ENCODE data around the gene B4GALT2.

B4GALT2 gene

DNA sequence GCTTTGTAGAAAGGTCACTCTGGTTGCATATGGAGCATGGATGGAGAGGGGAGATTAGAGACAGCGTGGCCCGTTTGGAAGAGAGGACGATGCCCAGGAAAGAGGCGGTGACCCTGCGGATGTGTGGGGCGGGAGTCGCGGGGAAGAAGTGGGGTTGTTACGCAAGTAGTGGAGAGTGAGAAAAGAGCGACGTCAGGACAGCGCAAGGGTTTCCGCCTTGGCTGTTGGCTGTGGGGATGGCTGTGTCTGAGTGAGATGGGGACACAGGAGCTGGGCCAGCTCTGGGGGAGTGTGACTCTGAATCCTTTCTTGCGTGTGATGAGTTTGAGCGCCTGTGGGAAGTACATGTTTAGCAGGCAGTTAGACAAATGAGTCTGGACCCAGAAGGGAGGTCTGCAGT, 3.8 kb downstream of the B4GALT2 start:
- H3K27ac ChIP-seq = no peak overlapping the region
- TF ChIP-seq, protein P1, sequence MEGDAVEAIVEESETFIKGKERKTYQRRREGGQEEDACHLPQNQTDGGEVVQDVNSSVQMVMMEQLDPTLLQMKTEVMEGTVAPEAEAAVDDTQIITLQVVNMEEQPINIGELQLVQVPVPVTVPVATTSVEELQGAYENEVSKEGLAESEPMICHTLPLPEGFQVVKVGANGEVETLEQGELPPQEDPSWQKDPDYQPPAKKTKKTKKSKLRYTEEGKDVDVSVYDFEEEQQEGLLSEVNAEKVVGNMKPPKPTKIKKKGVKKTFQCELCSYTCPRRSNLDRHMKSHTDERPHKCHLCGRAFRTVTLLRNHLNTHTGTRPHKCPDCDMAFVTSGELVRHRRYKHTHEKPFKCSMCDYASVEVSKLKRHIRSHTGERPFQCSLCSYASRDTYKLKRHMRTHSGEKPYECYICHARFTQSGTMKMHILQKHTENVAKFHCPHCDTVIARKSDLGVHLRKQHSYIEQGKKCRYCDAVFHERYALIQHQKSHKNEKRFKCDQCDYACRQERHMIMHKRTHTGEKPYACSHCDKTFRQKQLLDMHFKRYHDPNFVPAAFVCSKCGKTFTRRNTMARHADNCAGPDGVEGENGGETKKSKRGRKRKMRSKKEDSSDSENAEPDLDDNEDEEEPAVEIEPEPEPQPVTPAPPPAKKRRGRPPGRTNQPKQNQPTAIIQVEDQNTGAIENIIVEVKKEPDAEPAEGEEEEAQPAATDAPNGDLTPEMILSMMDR (conservative IDR thresholded peaks at IDR 0.05) = no peak
- no peak for TF ChIP-seq ZFX (IDR thresholded peaks at IDR 0.05)

DNA sequence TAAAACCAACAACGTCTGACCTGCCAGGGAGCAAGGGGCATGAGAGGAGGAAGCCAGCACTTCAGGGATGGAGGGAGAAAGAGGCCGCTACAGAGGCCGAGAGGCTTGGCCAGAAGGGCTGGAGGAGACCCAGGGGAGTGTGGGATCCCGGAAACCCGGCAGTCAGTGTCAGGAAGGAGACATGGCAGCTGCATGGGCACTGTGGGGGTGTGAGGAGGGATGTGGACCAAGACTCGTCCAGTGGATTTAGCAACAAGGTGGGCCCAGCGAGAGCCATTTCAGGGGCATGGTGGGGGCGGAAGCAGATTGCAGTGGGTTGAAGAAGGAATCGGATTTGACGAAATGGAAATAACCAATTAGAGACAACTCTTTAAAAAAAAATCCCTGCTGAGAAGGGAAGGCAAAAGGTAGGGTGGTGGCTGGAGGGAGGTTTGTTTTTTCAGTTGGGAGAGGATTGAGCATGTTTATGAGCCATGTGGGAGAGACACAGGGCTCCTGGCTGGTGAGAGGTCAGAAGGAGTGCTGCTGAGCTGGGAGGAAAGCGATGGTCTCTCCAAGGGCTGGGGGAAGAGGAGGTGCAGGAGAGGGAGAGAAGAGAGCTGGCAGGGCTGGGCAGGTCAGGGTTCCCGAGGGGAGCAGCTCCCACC, 4.4 kb downstream of the B4GALT2 start:
- no peak overlapping the region for H3K27ac ChIP-seq
- TF ChIP-seq, protein P1 (conservative IDR thresholded peaks at IDR 0.05) = no peak
- TF ChIP-seq ZFX (IDR thresholded peaks at IDR 0.05) = no peak

DNA sequence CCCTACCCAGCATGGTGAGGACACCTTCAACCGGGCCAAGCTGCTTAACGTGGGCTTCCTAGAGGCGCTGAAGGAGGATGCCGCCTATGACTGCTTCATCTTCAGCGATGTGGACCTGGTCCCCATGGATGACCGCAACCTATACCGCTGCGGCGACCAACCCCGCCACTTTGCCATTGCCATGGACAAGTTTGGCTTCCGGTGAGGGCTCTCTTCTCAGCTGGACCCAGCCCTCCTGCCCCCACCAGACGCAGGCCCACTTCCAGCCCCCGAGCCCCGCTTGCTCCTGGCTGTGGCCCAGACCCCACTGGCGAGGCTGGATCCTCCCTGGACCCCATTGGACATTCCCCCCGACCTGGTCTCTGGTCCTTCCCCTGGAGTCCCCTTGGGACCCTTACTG, 5.8 kb downstream of the B4GALT2 start:
- H3K27ac ChIP-seq = no peak overlapping the region
- TF ChIP-seq ZFX (IDR thresholded peaks at IDR 0.05) = no peak
- TF ChIP-seq, protein P1 (conservative IDR thresholded peaks at IDR 0.05) = no peak

DNA sequence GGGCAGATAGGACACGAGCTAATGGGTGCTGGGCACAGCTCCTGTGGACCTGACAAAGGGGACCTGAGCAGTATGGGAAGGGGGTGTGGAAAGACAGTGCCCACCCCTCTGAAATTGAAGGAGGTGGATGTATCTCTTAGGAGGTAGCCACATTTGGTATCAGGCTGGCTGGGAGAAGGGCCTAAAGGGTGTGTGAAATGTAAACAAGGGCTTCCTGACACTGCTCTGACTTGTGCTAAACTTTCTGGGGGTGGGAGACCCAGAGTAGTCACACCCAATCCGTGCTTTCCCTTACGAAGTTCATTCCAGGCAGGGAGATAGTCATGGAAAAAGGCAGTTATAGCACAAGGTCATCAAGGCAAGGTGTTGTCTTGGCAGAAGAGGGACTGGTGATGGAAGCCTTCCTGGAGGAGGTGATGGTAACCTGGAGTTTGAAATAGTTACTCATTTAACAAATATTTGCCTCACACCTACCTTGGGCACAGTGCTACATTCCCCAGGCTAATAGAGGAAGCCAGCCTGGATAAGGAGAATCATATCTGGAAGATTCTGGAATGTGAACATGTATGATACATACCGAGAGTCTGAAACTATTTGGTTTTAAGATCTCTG, 7.1 kb downstream of the B4GALT2 start:
- TF ChIP-seq, protein P1 (conservative IDR thresholded peaks at IDR 0.05) = no peak
- TF ChIP-seq ZFX (IDR thresholded peaks at IDR 0.05) = no peak
- no peak overlapping the region for H3K27ac ChIP-seq

DNA sequence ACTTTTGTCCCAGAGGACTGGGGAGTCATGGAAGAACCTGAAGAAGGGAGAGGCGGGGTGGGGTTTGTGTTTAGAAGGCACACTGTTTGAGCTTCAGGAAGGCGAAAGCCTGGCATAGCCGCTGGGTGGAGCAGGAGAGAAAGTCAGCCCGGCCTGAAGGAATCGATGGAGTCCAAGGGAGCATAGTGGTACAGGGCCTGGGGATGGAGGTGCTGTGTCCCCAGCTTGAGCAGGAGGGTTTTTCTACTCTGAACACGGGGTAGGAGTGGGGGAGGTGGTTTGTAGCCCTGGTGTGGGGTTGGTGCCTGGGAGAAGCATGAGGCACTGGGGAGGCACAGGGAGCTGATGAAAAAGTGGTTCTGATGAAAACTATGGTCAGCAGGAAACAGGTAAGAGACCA, 7.7 kb downstream of the B4GALT2 start:
- H3K27ac ChIP-seq = no peak overlapping the region
- no peak for TF ChIP-seq ZFX (IDR thresholded peaks at IDR 0.05)
- TF ChIP-seq, protein P1 (conservative IDR thresholded peaks at IDR 0.05) = no peak

DNA sequence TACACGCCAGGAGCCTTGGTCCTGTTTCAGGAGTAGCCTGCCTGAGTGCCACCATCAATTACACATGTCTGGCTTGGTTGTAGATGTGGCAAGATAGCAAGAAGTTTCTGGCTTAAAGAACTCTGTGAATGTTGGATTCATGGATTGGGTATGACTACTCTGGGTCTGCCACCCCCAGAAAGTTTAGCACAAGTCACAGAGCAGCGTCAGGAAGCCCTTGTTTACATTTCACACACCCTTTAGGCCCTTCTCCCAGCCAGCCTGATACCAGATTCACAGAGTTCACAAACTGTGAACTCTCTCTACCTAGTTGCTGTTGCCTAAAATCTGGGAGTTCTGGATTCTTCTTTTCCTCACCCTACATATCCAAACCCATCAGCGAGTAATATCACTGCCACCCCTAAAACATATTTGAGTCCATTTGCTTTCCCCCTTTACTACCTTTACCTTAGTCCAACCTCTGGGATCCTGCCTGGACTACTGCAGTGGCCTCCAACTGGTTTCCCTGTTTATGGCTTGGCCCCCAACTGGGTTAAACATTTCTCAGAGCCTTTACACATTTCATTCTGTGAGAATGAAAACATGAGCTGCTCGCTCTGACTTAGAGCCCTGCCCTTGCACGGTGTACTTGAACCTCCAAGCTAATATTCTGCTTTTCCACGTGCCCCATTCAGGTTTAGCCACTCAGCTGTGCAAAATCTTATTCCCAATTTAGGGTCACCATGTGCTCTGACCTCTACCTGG, 8.3 kb downstream of the B4GALT2 start:
- no peak overlapping the region for H3K27ac ChIP-seq

More for the DNA sequence above, 8.3 kb downstream of the B4GALT2 start:
- no peak for TF ChIP-seq ZFX (IDR thresholded peaks at IDR 0.05)
- TF ChIP-seq, protein P1 (conservative IDR thresholded peaks at IDR 0.05) = no peak

Data from C4-2B (cell line).